ENCODE data around the gene TBC1D3B.
"Not testable (repeated sequence)": the region's sequence is repeated elsewhere in the genome, so short reads cannot be mapped to it uniquely, and the experiment has no call there.

Gene TBC1D3B

DNA sequence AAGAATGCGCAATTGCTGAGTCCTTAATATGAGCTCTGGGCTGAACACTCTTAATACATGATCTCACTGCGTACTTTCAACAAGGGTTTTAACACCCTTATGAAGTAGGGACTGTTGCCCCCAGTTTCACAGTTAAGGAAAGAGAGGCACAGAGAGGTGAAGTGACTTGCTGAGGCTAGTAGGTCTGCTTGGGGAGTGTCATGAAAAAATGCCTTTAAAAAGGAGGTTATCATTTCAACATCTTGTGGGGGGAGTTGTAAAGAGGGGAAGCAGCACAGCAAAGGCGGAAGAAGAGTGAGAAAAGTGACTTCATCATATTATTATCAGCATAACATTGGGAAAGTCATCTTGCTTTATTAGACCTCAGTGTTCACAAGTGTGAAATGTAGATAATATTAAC lies 36.5 kb upstream of the TBC1D3B start:
- no peak for TF ChIP-seq CTCF (IDR thresholded peaks at IDR 0.05; ENCODE audit: low read depth, low read length)
- H3K36me3 ChIP-seq, result no peaks in the 10 kb centered on the region
- peaks cover 3% of the 10 kb centered on the region for H3K9me3 ChIP-seq (ENCODE audit: severe bottlenecking)
- H3K27ac ChIP-seq, result no peak overlapping the region
- H3K4me3 ChIP-seq (ENCODE audit: low read depth, low read length), result no peak overlapping the region
- H3K27me3 ChIP-seq (ENCODE audit: insufficient read depth, low read depth, severe bottlenecking), result no peaks in the 10 kb centered on the region
- DNase-seq, result no peak

GRCh38 chr17:36212272-36212605 lies 35.8 kb upstream of the TBC1D3B start:
- no peak for TF ChIP-seq CTCF (IDR thresholded peaks at IDR 0.05; ENCODE audit: low read depth, low read length)
- Histone ChIP-seq H3K36me3 (no peaks in the 10 kb centered on the region), H3K9me3 (ENCODE audit: severe bottlenecking) (no peaks in the 10 kb centered on the region), H3K4me3 (ENCODE audit: low read depth, low read length) (no peak overlapping the region), H3K27me3 (ENCODE audit: insufficient read depth, low read depth, severe bottlenecking) (no peaks in the 10 kb centered on the region), H3K27ac (no peak overlapping the region)
- DNase-seq, result no peak

DNA sequence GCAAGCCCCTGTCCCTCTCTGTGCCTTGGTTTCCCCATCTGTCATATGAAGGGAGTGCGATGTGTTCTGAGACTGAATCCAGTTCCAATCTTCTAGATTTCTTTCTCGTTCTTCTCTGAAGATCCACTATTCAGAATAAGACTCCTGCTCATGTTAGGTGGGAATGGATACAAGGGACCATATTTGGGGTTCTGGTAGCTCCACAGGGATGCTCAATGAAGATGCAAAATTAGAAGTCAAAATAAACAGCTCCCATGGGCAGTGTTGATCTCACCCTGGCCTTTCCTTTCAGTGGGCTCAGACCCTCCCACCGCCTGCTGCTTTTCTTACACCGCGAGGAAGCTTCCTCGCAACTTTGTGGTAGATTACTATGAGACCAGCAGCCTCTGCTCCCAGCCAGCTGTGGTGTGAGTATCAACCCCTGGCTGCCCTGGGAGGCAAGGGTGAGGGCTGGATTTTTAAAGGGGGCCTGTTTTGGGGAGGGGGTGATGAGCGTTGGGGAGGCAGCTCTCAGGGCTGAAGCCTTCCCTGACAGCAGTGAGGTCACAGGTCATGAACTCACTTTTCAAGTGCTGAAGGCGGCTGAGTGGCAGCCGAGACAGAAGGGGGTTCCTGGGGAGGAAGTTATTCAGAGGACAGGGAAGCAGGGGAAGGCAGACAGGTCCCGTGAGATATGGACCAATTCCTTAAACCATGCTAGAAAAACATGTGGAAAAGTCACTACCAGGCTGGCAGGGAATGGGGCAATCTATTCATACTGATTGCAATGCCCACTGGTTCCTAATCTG lies 35.2 kb upstream of the TBC1D3B start:
- not testable (repeated sequence) for H3K36me3 ChIP-seq; DNase-seq; H3K4me3 ChIP-seq (ENCODE audit: low read depth, low read length); H3K9me3 ChIP-seq (ENCODE audit: severe bottlenecking); H3K27ac ChIP-seq; H3K27me3 ChIP-seq (ENCODE audit: insufficient read depth, low read depth, severe bottlenecking)

DNA sequence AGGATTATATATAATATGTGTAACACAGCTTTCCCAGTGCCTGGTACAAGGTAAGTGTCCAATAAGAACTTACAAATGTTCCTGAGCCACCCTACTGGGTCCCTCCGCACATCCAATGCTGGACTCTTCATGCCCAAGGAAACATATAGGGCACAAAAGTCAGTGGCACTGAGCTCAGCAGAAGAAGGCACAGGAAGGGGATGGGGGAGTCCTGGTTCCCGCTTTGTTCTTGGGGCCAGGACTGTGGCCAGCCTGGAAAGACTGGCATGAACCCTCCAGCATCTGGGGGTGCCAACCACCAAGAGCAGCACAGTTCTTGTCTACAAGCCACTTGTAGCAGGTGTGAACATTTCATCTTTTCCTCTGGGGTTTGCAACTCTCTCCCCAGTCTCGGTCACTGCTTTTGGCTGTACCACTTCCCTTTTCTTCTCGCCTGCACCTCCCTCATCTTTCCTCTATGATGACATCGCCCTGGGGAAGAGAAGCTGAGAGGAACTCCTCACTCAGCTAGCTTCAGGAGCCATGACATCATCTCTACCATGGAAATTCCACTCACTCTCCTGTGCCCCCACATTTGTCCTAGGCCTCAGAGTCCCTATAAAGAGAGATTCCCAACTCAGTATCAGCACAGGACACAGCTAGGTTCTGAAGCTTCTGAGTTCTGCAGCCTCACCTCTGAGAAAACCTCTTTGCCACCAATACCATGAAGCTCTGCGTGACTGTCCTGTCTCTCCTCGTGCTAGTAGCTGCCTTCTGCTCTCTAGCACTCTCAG lies 34.2 kb upstream of the TBC1D3B start, which contains the start of gene CCL4L2:
CCL4L2 (plus strand) TSS at position 625 of the 773 bp plus-strand sequence.
- H3K9me3 ChIP-seq (ENCODE audit: severe bottlenecking); DNase-seq; H3K4me3 ChIP-seq (ENCODE audit: low read depth, low read length); H3K27ac ChIP-seq; H3K27me3 ChIP-seq (ENCODE audit: insufficient read depth, low read depth, severe bottlenecking); H3K36me3 ChIP-seq: not testable (repeated sequence)

DNA sequence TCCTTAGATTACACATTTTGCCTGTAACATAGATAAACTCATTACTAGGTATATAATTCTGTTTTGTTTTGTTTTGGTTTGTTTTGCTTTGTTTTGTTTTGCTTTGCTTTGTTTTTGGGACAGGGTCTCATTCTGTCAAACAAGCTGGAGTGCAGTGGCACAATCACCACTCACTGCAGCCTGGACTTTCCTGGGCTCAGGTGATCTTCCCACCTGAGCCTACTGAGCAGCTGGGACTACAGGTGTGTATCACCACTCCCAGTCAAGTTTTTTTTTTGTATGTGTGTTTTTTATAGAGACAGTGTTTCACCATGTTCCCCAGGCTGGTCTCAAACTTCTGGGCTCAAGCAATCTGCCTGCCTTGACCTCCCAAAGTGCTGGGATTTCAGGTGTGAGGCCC lies 33.1 kb upstream of the TBC1D3B start:
- no peak overlapping the region for H3K4me3 ChIP-seq (ENCODE audit: low read depth, low read length)
- no peaks in the 10 kb centered on the region for H3K9me3 ChIP-seq (ENCODE audit: severe bottlenecking)
- no peak for TF ChIP-seq CTCF (IDR thresholded peaks at IDR 0.05; ENCODE audit: low read depth, low read length)
- no peak for DNase-seq
- H3K27ac ChIP-seq, result no peak overlapping the region
- H3K27me3 ChIP-seq (ENCODE audit: insufficient read depth, low read depth, severe bottlenecking), result no peaks in the 10 kb centered on the region
- no peaks in the 10 kb centered on the region for H3K36me3 ChIP-seq

GRCh38 chr17:36207383-36207782 lies 30.9 kb upstream of the TBC1D3B start:
- H3K9me3 ChIP-seq (ENCODE audit: severe bottlenecking); H3K27me3 ChIP-seq (ENCODE audit: insufficient read depth, low read depth, severe bottlenecking); H3K27ac ChIP-seq; H3K36me3 ChIP-seq; H3K4me3 ChIP-seq (ENCODE audit: low read depth, low read length); DNase-seq: not testable (repeated sequence)

GRCh38 chr17:36206486-36206821 lies 30.0 kb upstream of the TBC1D3B start:
- not testable (repeated sequence) for H3K36me3 ChIP-seq; H3K4me3 ChIP-seq (ENCODE audit: low read depth, low read length); H3K27ac ChIP-seq; DNase-seq; H3K9me3 ChIP-seq (ENCODE audit: severe bottlenecking); H3K27me3 ChIP-seq (ENCODE audit: insufficient read depth, low read depth, severe bottlenecking)

Measured in WERI-Rb-1 (cell line).